GM12875 (cell line): ENCODE data around the gene TECR.

Experiments used
- H3K4me3 ChIP-seq: one replicate; pipeline ENCODE4 v1.5.1; 2011; ENCODE audit warnings: low read depth, low read length, control low read depth
- TF ChIP-seq, protein P1 (sequence below): IDR thresholded peaks from 2 replicates; pipeline ENCODE4 v1.5.1; 2011; ENCODE audit warnings: low read depth, mild to moderate bottlenecking, control low read depth, inconsistent platforms, low read length, moderate library complexity, borderline replicate concordance; ENCODE audit not compliant: insufficient read depth

The TECR gene

DNA sequence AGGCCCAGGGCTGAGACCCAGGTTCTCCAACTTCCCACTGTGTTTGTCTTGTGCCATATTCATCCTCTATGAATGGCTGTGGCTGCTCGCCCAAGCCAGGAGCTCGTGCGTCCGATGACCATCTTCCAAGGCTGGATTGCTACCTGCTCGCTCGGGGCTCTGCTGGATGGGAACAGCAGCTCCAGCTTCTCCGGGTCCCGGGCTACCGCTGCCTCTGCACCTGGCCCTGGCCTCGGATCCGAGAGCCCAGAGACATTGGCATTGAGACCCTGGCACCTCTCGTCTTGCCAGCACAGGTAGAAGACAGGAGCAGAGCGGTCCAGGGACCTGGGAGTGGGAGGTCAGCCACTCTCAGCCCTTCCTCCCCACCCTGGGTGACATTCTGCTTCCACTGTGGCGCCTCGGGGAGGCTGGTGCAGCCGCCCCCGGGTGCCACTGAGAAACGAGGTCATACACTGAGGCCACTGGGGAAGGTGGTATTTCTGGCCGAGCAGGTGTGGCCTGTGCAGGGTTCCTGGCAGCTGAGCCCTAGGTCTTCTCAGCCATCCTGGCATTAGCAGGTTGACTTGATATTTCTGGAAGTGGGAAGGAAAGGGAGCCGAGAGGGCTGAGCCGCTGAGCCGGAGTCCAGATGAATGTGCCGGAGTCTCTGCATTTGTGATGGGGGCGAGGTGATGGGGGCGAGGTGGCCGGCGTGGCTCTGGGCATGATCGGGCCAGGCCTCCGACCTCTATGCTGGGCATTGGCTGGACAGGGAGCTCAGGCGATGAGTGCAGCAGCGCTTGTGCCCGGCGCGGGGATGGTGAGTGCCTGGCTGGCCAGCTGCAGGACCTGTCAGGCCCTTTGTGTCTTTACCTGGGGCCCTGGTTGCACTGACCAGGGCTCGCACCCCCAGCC is 23.9 kb downstream of the TECR start:
- no peak overlapping the region for H3K4me3 ChIP-seq
- TF ChIP-seq, protein P1, sequence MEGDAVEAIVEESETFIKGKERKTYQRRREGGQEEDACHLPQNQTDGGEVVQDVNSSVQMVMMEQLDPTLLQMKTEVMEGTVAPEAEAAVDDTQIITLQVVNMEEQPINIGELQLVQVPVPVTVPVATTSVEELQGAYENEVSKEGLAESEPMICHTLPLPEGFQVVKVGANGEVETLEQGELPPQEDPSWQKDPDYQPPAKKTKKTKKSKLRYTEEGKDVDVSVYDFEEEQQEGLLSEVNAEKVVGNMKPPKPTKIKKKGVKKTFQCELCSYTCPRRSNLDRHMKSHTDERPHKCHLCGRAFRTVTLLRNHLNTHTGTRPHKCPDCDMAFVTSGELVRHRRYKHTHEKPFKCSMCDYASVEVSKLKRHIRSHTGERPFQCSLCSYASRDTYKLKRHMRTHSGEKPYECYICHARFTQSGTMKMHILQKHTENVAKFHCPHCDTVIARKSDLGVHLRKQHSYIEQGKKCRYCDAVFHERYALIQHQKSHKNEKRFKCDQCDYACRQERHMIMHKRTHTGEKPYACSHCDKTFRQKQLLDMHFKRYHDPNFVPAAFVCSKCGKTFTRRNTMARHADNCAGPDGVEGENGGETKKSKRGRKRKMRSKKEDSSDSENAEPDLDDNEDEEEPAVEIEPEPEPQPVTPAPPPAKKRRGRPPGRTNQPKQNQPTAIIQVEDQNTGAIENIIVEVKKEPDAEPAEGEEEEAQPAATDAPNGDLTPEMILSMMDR, result no peak

GRCh38 chr19:14553939-14554243 is 24.5 kb downstream of the TECR start:
- TF ChIP-seq, protein P1, result no peak

DNA sequence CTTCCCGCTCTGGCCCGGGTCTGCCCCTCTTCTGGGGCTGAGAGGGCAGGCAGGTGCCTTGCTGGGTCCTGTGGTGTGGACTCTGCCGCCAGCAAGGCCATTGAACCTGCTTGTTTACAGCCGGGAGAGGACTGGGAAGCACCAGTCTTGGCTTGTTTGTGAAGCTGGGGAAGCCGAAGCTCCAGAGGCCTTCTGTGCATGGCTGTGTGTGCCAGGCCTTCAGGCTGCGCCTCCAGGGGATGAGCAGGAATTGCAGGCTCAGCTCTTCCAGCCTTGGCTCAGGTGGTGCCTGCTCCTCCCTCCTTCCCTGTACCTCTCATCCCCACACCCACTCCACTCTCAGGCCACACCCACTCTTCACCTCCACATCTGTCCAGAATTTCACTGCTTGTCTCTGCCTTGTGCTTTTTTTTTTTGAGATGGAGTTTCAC is 25.0 kb downstream of the TECR start:
- TF ChIP-seq, protein P1, result no peak
- no peak overlapping the region for H3K4me3 ChIP-seq

More at GRCh38 chr19:14553939-14554243, 24.5 kb downstream of the TECR start:
- H3K4me3 ChIP-seq, result no peak overlapping the region

DNA sequence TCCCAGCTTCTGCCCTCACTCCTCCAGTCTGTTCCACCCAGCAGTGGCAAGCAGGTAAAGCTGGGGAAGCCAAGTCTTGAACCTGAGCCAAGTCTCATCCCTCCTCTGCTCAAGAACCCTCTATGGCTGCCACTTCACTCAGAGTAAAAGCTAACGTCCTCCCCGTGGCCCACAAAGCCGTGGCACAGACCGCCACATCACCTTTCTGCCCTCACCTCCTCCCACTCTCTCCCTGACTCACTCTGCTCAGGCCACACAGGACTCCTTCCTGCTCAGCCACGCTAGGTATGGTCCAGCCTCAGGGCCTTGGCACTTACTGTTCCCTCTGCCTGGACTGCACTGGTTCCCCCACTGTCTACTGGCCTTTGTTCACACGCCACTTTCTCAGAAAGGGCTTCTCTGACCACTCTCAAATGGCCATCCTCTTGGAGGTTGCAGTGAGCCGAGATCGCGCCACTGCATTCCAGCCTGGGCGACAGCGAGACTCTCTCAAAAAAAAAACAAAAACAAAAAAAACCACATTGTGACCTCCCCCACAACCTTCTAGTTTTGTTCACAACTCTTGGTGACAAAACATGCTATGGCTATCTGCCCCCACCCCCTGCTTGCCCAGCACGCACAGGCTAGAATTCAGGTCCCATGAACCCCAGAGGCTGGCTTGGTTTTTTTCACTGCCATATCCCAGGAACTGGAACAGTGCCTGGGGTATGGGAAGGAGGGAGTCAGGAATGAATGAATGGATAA is 26.7 kb downstream of the TECR start:
- TF ChIP-seq, protein P1, result no peak
- H3K4me3 ChIP-seq, result no peak overlapping the region

DNA sequence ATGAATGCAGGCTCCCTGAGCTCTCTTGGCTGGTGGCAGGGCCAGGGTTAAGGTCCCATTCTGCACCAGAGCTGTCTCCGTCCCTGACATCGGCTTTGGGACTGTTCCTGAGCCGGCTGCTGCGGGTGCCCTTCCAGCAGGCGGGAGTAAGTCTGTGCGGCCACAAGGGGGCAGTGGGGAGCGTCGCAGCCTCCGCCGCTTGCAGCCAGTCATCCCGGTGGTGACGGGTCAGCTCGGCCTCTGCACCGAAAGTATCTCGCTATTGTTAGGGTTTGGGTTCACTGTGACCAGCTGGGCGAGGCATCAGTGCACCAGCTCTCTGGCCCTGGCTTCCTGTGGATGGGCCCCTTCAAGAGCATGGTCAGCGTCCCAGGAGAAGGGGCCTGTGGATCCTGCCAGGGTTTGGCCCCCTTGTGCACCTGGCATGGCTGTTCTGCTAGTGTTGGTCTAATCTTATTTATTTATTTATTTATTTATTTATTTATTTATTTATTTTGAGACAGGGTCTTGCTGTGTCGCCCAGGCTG is 27.3 kb downstream of the TECR start:
- TF ChIP-seq, protein P1, result peak; percentile 99
- H3K4me3 ChIP-seq, result no peak overlapping the region

GRCh38 chr19:14558370-14559066 is 29.1 kb downstream of the TECR start:
- no peak overlapping the region for H3K4me3 ChIP-seq
- TF ChIP-seq, protein P1, result no peak
